Measurements from ENCODE around the gene PIEZO2.

The PIEZO2 gene

DNA sequence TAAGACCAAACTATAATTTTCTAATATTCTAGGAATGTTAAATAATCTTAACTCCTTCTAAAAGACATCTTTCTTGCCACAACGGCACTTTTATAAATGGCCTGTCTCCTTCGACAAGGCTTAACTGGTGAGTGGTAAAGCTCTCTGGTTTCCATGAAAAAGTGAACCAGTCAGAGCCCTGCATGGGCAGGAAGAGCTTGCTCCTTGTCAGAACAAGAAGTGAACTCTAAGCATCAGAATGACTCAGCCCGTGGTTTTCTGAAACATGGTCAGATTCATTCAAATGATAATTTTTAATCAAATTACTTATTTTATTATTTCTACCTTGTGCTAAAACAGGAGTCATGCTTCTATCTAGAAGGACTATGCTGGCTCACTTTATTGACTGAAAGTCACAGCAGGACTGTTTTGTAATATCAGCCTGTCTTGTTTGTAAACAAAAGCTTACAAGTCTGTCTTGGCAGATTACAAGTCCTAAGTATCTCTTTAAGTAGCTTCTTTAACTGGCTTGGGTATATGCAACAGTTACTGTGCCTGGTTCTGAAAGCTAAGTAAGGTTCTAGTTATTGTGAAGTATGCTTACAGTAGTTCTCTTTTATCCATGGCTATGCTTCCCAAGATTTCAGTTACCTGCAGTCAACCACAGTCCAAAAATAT is 378.2 kb downstream of the PIEZO2 start:
- peak in 1 of 5 experiments; percentile 84 for DNase-seq

GRCh38 chr18:10770264-10770663 is 379.1 kb downstream of the PIEZO2 start:
- no peak for DNase-seq

DNA sequence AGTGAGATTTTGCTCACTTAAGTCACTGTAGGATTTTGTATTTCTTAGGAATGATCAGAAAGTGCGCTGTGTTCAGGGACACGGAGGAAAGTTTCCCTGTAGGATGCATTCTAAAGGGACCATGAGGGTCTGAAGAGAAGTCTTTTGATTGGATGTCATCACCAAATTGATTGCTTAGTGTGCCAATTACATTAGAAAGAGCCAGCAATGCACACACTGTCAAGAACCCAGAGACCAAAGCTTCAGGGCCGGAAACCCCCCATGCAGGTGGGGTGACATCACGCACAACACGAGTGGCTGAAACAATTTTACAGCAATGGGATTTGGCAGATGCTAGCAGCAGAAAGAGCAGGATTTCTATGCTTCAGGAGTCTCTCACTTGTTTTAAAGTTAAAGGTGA is 381.1 kb downstream of the PIEZO2 start:
- no peak for DNase-seq

GRCh38 chr18:10767658-10768057 is 381.7 kb downstream of the PIEZO2 start:
- DNase-seq, result no peak

DNA sequence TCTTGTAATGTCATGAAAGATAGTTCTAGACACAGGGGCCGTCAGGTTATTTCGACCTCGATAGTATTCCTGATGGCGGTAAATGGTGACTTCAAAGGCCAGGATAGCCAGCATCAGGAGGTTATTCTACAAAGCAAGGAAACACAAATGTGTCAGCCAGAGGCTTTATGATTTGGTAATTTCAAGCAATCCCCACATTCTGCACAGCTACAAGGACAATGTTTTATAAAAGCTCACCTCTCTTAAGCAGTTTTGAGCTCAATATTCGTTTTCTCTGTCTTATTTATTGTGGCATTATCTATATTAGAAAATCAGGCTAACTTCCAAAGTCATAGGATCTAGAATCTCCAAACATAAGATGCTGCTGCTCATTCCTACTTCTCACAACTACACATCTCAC is 388.4 kb downstream of the PIEZO2 start:
- no peak for DNase-seq

DNA sequence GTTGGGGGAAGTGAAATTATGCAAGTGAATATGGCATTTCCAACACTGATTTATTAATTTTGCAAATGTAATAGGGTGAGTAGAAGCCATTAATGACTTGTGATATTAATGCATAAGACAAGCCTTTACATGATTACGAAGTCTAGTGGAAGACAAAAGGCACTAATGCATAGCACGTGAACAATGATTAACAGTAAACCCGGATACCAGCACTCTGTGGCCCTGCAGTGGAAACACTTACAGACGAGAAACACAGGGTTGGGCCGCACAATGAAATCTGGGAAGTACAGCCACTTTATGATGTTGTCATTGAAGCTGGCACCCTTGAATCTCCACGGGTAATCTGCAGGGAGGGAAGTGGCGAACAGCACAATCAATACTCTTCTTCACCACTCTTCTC is 390.1 kb downstream of the PIEZO2 start:
- DNase-seq, result no peak

GRCh38 chr18:10757946-10758345 is 391.4 kb downstream of the PIEZO2 start:
- no peak for DNase-seq

DNA sequence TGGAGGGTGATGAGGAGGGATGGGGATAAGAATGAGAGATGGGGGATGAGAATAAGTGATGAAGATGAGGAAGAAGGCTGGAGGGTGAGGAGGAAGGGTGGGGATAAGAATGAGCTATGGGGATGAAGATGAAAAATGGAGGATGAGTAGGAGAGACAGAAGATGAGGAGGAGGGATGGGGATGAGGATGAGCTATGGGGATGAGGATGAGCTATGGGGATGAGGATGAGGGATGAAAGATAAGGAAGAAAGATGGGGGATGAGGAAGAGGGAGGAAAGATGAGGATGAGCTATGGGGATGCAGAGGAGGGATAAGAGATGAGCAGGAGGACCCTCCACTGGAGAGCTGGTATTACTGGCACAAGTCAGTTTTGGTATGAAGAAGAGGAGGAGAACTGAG is 392.0 kb downstream of the PIEZO2 start:
- no peak for DNase-seq

DNA sequence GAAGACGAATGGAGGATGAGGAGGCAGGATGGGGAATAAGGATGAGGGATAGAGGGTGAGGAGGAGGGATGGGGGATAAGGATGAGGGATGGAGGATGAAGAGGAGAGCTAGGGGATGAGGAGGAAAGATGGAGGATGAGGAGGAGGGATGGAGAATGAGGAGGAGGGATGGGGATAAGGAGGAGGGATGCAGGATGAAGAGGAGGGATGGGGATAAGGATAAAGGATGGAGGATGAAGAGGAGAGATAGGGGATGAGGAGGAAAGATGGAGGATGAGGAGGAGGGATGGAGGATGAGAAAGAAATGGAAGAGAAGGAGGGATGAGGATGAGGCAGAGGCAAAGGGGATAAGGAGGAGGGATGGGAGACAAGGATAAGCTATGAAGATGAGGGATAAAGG is 393.5 kb downstream of the PIEZO2 start:
- no peak for DNase-seq

DNA sequence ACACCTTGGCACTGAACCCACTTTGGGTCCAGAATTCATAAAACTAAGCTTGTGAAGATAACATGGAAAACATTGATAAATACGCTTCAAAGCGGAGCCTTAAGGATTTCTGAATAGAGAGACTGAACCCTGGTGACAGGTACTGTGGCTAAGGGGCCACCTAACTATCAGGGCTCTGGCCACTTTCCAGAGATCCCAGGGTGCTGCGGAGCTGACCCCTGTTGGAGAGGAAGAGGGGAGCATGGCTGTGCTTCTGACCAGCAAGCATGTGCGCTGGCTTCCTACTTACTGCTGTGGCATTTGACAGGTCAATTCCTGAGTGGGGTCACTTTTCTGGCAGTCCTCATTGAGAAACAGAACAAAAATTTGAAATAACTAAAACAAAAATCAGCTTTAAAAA is 395.2 kb downstream of the PIEZO2 start:
- no peak for DNase-seq

DNA sequence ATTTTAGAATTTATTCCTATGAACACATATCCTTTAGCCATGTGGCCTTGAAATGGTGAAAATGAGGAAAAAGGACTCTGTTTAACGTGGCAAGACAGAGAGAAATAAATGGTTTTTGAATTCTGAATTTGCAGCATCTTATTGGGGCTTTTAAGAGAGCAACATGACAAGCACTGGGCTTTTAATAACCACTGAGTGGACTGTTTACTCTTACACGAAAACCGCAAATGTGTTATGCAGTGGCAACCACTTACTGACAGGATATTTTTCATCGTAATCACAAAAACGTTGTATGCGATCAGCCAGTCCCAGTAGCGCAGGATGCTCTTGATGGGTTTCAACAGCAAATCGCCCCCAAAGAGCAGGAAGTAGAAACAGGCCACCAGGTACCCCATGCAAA is 397.0 kb downstream of the PIEZO2 start:
- DNase-seq, result no peak

DNA sequence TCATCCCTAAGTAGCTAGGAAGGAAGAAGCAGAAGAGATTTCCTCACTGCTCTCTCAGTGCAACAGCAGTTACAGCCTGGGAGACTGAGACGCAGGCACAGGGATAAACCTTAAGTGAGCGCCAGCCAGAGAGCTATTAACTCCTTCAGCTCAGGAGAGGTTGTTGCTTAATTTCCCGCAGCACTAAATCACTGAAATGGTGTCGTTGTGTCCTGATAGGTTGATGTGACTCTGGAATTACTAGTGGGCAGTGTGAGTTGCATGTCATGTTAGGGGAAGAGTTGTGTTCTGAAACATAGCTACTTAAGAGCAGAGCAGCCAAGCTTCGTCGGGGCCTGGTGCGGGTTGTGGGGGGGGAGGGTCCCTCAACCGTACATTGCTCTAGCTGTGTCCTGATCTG is 397.7 kb downstream of the PIEZO2 start:
- no peak for DNase-seq

- no peak for DNase-seq
Measured at GRCh38 chr18:10750191-10751035, 399.0 kb downstream of the PIEZO2 start.

DNA sequence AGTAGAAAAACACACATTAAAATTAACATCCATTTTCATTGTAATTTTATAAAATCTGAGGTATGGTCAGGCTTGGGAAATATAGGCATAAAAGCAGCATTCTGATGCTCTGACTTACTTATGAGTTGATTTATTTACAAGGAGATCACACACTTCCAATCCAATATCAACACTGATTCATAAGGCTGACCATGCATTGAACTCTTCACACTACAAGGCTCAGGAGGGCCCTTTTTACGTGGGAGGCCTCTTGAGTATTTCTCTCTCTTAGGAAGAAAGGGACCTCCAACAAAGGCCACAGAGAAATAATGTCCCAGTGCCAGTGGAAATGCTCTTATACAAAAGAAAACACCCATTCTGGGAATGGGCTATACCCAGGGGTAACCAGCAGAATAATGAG is 400.7 kb downstream of the PIEZO2 start:
- no peak for DNase-seq

DNA sequence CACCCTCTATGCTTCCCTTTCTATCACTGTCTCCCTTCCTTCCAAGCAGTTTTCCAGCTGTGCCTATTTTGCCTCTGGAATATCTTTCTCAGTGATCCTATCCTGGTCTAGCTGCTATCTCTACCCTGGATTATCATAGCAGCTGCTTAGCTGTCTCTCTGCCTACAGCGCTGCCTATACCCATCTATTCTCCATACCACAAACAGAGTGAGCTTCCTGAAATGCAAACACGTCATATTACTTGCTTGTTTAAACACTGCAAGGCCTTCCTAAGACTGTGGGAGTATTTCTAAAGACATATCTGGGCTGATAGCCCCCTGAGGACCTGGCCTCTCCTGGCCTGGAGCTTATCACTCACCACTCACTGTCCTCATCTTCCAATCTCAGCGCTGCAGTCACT is 403.4 kb downstream of the PIEZO2 start:
- no peak for DNase-seq

DNA sequence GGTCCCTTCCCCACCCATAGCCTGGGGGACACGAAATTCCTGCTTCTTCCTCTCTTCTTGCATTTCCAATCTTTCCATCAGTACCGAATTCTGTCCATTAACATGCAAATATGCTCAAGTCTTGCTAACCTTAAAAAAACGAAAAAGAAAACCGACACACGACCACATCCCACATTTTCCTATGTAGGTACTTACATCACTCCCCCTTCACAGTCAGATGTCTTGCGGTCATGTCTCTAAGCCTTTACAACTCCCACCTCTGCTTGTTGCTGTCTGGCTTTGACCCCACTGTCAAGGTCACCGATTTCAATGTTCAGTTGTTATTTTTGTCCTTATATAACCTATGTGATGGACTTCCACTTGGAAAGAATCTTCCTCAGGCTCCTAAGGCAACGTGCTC is 404.1 kb downstream of the PIEZO2 start:
- DNase-seq, result no peak

- DNase-seq, result no peak
Measured at GRCh38 chr18:10743766-10744165, 405.6 kb downstream of the PIEZO2 start.

DNA sequence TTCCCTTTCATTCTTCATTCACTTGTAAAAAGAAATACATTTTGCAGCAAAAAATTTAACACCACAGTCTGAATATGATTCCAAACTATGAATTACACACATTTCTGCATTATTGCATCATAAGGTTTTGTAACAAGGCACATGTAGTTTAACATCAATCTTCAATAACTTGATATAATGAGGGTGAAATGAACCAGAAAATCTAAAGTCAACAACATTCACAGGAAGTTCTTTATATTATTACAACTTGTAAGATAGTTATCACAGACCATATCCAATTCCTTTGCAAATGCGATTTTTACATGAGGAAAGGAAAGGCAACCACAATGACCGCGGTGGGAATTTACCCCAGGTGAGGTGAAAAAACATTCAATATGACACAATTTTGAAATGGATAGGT is 410.2 kb downstream of the PIEZO2 start:
- DNase-seq, result no peak

- no peak for DNase-seq
Measured at GRCh38 chr18:10736984-10737383, 412.4 kb downstream of the PIEZO2 start.

GRCh38 chr18:10732990-10733389 is 416.4 kb downstream of the PIEZO2 start:
- DNase-seq, result no peak

DNA sequence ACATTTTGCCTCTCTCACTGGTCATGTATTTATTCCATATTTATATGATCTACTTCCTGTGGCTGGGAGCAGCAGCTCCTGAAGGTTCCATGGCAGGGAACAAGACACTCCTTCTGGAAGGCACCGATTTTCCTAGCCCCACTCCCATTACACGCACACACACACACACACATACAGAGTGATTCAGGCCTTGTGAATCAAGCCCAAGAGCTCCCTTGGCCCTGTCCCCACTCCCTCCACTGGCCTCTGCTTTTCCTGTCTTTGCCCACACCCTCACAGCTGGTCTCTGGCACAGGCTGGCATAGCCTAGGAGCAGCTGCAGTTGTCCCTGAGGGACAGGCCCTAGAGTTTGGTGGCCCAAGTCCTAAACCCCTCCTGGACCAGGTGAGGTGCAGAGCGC is 421.9 kb downstream of the PIEZO2 start:
- no peak for DNase-seq

GRCh38 chr18:10726198-10727068 is 422.9 kb downstream of the PIEZO2 start:
- peak in 1 of 5 experiments; percentile 66 for DNase-seq

- no peak for DNase-seq
Measured at GRCh38 chr18:10724666-10725065, 424.7 kb downstream of the PIEZO2 start.
